ENCODE results near the gene RNF11. TPM values are rescaled to one million over a fixed set of nuclear protein-coding genes. Genes with fewer than 3 reads are reported as not detected.
"Not testable (repeated sequence)": the region's sequence is repeated elsewhere in the genome, so short reads cannot be mapped to it uniquely, and the experiment has no call there.

The RNF11 gene
- total RNA-seq, 2 donors from 2014 or later: 87.2 to 103 TPM

DNA sequence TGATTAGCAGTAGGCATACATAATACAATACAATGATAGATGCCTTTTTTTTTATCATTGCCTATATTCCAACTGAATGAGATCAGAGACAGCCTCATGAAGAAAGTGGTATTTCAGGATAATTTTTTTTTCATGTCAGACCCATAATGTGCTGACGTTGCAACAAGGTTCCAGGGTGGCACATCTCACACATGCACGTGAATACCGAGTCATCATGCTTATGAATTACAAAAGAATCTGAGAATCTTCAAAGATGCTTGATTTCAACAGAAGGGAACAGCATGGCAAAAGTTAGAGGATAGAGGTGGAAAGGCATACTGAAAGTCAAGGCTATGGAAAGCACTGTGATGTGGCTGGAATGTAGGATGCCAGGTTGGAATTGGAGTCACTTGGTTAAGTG is 5.0 kb upstream of the RNF11 start:
- DNase-seq (ENCODE audit: low spot score): peak; percentile 5
- H3K9me3 ChIP-seq: no peaks in the 10 kb centered on the region
- no peaks in the 10 kb centered on the region for H3K27me3 ChIP-seq
- no peaks in the 10 kb centered on the region for H3K36me3 ChIP-seq
- H3K4me1 ChIP-seq: peaks cover 0 to 9% of the 10 kb centered on the region in 2 donors
- no peak overlapping the region for H3K27ac ChIP-seq
- no peak overlapping the region for H3K4me3 ChIP-seq
- TF ChIP-seq, protein P1, sequence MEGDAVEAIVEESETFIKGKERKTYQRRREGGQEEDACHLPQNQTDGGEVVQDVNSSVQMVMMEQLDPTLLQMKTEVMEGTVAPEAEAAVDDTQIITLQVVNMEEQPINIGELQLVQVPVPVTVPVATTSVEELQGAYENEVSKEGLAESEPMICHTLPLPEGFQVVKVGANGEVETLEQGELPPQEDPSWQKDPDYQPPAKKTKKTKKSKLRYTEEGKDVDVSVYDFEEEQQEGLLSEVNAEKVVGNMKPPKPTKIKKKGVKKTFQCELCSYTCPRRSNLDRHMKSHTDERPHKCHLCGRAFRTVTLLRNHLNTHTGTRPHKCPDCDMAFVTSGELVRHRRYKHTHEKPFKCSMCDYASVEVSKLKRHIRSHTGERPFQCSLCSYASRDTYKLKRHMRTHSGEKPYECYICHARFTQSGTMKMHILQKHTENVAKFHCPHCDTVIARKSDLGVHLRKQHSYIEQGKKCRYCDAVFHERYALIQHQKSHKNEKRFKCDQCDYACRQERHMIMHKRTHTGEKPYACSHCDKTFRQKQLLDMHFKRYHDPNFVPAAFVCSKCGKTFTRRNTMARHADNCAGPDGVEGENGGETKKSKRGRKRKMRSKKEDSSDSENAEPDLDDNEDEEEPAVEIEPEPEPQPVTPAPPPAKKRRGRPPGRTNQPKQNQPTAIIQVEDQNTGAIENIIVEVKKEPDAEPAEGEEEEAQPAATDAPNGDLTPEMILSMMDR (IDR thresholded peaks at IDR 0.05): no peak

DNA sequence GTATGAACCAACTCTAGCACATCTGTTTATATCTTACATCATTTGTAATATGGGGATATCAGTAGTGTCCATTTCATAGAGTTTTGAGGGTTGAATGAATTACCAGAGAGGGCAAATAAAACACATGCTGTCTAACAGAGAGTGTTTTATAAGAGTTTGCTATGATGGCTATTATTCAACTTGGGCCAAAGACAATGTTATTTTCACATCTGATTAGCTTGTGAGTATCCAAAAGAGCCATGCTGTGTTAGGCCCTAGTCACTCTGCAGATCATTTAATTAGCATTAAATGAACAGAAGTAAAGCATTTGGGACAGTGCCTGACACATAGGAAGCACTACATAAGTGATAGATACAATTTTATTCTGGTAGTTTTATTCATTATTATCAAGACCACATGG is 4.2 kb upstream of the RNF11 start:
- DNase-seq (ENCODE audit: low spot score): no peak
- no peak overlapping the region for H3K4me3 ChIP-seq
- H3K27ac ChIP-seq: no peak overlapping the region
- H3K4me1 ChIP-seq: peaks cover 0 to 9% of the 10 kb centered on the region in 2 donors
- no peaks in the 10 kb centered on the region for H3K9me3 ChIP-seq
- no peaks in the 10 kb centered on the region for H3K27me3 ChIP-seq
- TF ChIP-seq, protein P1 (IDR thresholded peaks at IDR 0.05): no peak
- H3K36me3 ChIP-seq: no peaks in the 10 kb centered on the region

DNA sequence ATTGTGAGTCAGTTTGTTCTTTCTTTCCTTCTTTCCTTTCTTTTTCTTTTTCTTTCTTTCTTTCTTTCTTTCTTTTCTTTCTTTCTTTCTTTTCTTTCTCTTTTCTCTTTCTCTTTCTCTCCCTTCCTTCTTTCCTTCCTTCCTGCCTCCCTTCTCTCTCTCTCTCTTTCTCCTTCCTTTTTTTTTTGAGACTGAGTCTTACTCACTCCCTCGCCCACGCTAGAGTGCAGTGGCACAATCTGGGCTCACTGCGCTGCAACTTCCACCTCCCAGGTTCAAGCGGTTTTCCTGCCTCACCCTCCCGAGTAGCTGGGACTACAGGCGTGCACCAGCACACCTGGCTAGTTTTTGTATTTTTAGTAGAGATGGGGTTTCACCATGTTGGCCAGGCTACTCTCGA is 1.8 kb upstream of the RNF11 start:
- not testable (repeated sequence) for H3K27ac ChIP-seq; H3K36me3 ChIP-seq; H3K27me3 ChIP-seq; H3K9me3 ChIP-seq; DNase-seq (ENCODE audit: low spot score); H3K4me3 ChIP-seq
- H3K4me1 ChIP-seq: peaks cover 0 to 21% of the 10 kb centered on the region in 2 donors

DNA sequence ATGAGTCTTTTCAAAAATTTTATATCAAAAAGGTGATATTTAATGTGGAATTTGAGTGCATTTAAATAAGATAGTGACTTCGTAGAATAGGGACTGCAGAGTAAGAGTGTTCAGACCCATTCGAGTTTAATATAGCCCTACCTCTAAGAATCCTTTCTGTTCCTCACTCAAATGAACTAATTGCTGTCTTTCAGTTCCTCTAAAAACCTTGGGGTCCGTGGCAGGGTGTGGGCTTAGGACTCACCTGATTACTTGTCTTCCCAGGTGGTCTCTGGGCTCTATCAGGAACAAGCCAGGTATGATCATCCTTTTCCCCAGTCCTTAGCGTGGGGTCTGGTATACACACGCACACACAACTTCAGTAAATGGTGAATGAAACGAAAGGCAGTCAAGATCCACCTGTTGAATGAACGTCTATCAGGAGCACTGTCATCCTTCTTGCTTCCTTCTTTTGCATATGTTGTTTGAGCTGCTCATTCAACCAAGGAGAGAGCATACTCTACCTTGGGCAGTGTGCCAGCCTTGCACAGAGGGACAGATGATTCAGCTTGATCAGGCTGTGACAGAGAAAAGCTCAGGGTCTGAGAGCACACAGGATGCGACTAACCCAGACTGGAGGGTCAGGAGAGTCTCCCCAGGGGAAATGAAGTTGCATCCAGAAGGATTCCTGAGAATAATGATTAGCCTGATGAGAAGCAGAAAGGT is 1.2 kb upstream of the RNF11 start:
- Histone ChIP-seq H3K27ac (peak overlapping the region; percentile 98), H3K4me3 (peak overlapping the region in 1 of 2 donors; percentile 99), H3K36me3 (no peaks in the 10 kb centered on the region), H3K27me3 (no peaks in the 10 kb centered on the region), H3K4me1 (peaks cover 0 to 26% of the 10 kb centered on the region in 2 donors), H3K9me3 (no peaks in the 10 kb centered on the region)
- DNase-seq (ENCODE audit: low spot score): peak; percentile 79
- TF ChIP-seq, protein P1 (IDR thresholded peaks at IDR 0.05): no peak

DNA sequence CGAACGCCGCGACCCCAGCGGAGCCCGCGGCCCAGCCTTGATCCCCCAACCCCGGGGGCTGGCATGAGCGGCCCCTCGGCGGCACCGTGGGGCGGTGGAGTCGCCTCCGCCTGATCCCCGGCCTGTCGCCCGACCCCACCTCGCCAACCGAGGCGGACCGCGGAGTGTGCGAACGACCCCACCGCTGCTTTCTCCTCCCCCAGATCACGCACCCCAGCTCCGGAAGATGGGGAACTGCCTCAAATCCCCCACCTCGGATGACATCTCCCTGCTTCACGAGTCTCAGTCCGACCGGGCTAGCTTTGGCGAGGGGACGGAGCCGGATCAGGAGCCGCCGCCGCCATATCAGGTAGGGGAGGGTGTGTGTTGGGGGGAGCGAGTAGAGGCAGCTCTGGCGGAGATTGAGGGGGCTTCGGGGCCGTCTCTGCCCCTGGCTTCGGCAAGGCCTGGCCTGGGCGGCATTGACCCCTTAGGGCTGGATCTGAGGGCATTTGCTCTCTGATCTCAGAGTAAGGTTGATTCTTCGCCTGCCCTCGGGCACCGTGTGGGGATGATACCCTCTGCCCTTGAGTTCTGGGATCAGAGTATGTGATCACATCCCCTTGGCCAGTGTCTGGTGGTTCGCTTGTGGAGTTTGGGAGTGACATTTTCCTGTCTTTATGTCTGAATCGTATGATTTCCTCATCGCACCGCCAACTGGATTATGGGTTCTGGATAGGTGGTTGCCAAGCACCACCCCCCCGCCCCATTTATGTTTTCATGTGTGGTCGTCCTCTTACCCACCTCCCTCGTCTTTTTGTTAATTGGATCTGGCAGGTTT is 668 bp downstream of the RNF11 start:
- TF ChIP-seq, protein P1 (IDR thresholded peaks at IDR 0.05): no peak
- H3K4me1 ChIP-seq: peaks cover 0 to 45% of the 10 kb centered on the region in 2 donors
- DNase-seq (ENCODE audit: low spot score): peak; percentile 66

DNA sequence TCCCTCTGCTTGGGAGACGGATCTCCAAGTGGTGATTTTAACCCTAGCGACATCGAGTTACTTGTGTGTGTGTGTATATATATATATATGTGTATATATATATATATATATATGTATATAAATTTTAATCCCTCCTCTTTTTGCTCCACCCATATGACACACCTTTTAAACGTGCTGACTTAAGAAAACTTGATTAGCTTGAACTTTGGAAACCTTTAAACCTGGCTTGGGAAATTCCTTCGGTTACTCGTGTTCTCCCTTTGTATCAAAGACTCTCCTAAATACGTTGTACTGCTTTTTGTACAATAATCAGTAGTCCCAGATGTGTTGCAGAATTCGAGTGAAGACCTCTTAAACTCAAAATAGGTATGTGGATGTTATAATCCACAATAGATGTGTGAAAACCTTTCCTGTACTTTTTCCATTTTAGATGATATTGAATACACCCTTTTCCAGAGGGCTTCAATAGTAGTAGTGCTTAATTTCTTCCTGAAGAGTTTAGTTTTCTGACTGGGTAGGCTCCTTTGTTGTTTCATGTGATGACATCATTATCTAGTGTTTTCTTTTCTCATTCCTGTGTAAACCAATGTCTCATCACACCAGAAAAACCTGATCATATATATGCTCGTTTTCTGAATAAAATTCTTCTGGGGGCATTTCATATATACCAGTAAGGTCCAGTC is 1.4 kb downstream of the RNF11 start:
- no peaks in the 10 kb centered on the region for H3K36me3 ChIP-seq
- peaks cover 0 to 45% of the 10 kb centered on the region in 2 donors for H3K4me1 ChIP-seq
- TF ChIP-seq, protein P1 (IDR thresholded peaks at IDR 0.05): no peak
- H3K4me3 ChIP-seq: peak overlapping the region; percentile 98 to 99
- H3K27ac ChIP-seq: peak overlapping the region; percentile 98
- no peaks in the 10 kb centered on the region for H3K9me3 ChIP-seq
- DNase-seq (ENCODE audit: low spot score): no peak
- H3K27me3 ChIP-seq: no peaks in the 10 kb centered on the region

More for the DNA sequence above, 668 bp downstream of the RNF11 start:
- H3K27me3 ChIP-seq: no peaks in the 10 kb centered on the region
- H3K36me3 ChIP-seq: no peaks in the 10 kb centered on the region
- H3K9me3 ChIP-seq: no peaks in the 10 kb centered on the region
- H3K4me3 ChIP-seq: peak overlapping the region; percentile 98 to 99
- H3K27ac ChIP-seq: peak overlapping the region; percentile 98

All from right atrium auricular region (tissue), 2 donors.